Keratinocyte (primary cell): Measurements from ENCODE around the gene SYMPK. TPM values are rescaled to one million over a fixed set of nuclear protein-coding genes. Genes with fewer than 3 reads are reported as not detected.

ENCODE experiments used
- DNase-seq: peaks from one replicate; pipeline ENCODE4 v3.0.0-alpha.2; 2011; ENCODE audit warnings: low read depth, missing footprints, low spot score
- FAIRE-seq: peaks from 2 replicates; lab custom pipeline; 2011; peaks lifted over from hg19 to GRCh38; lab: Jason Lieb, UNC
- H2AFZ ChIP-seq: 2 replicates; pipeline ENCODE4 v1.6.0; 2012; ENCODE audit warnings: low read length, control low read depth, inconsistent platforms; ENCODE audit not compliant: control insufficient read depth
- H3K27ac ChIP-seq: 2 replicates; pipeline ENCODE4 v1.5.1; 2011; ENCODE audit warnings: low read length; ENCODE audit not compliant: control insufficient read depth, insufficient read depth
- H3K27me3 ChIP-seq: 3 replicates; pipeline ENCODE4 v1.6.0; 2011; ENCODE audit warnings: low read length; ENCODE audit not compliant: control insufficient read depth, insufficient read depth; ENCODE audit errors: extremely low read depth
- H3K36me3 ChIP-seq, 2 experiments: 2 replicates in 1 of 2; 3 replicates in 1 of 2; pipeline ENCODE4 v1.5.1; 2011; ENCODE audit warnings: low read length in 2 of 2, mild to moderate bottlenecking in 1 of 2; ENCODE audit not compliant: control insufficient read depth in 2 of 2, insufficient read depth in 2 of 2; ENCODE audit errors: extremely low read depth in 1 of 2
- H3K4me1 ChIP-seq: 3 replicates; pipeline ENCODE4 v1.5.1; 2011; ENCODE audit warnings: low read length; ENCODE audit not compliant: control insufficient read depth, insufficient read depth; ENCODE audit errors: extremely low read depth
- H3K4me2 ChIP-seq: 3 replicates; pipeline ENCODE4 v1.6.0; 2011; ENCODE audit warnings: low read depth, low read length; ENCODE audit not compliant: control insufficient read depth, insufficient read depth; ENCODE audit errors: extremely low read depth
- H3K4me3 ChIP-seq, 3 experiments: fragments of 200-600 bp in 1 of 3; sonication (generic) in 1 of 3; 2 replicates in 2 of 3; 3 replicates in 1 of 3; pipeline ENCODE4 v1.5.1; 2011 to 2016; ENCODE audit warnings: low read length in 3 of 3, mild to moderate bottlenecking in 3 of 3, control low read depth in 2 of 3, inconsistent platforms in 1 of 3, low read depth in 1 of 3, mixed read lengths in 1 of 3, mixed run types in 1 of 3, moderate library complexity in 1 of 3; ENCODE audit not compliant: control insufficient read depth in 2 of 3, insufficient read depth in 2 of 3; ENCODE audit errors: extremely low read depth in 1 of 3
- H3K79me2 ChIP-seq: 2 replicates; pipeline ENCODE4 v1.6.0; 2012; ENCODE audit warnings: low read length; ENCODE audit not compliant: control insufficient read depth, insufficient read depth
- H3K9ac ChIP-seq: 3 replicates; pipeline ENCODE4 v1.6.0; 2011; ENCODE audit warnings: low read length; ENCODE audit not compliant: control insufficient read depth, insufficient read depth; ENCODE audit errors: extremely low read depth
- H3K9me1 ChIP-seq: 3 replicates; pipeline ENCODE4 v1.6.0; 2011; ENCODE audit warnings: low read length; ENCODE audit not compliant: control insufficient read depth, insufficient read depth; ENCODE audit errors: extremely low read depth
- H3K9me3 ChIP-seq: 2 replicates; pipeline ENCODE4 v1.5.1; 2012; ENCODE audit warnings: low read depth, low read length; ENCODE audit not compliant: control insufficient read depth
- H4K20me1 ChIP-seq: 3 replicates; pipeline ENCODE4 v1.6.0; 2011; ENCODE audit warnings: low read length; ENCODE audit not compliant: control insufficient read depth, insufficient read depth; ENCODE audit errors: extremely low read depth
- EZH2 ChIP-seq: IDR thresholded peaks from one replicate; pipeline ENCODE4 v1.6.1; 2012; ENCODE audit warnings: inconsistent platforms, mild to moderate bottlenecking, low read length, moderate library complexity
- dilution Hi-C: fragments of 300-500 bp; cut with MboI; formaldehyde crosslinking; loops from one replicate; pipeline ENCODE4 v1.7.0; 2020; ENCODE audit warnings: low sequenced_read_pairs; ENCODE audit not compliant: extremely low pct_ligation_motif_present
- polyA plus RNA-seq, 5 experiments: library from polyadenylated mRNA; depleted of rRNA in 3 of 5; stranded (reverse) in 3 of 5; stranded (forward) in 1 of 5; unstranded in 1 of 5; fragments of >200 nt; gene quantifications; 1 replicate in 1 of 5; 2 replicates in 3 of 5; 3 replicates in 1 of 5; pipeline versions ENCODE4 v1.2.1 to v1.2.3, GENCODE V29; 2011 to 2012; ENCODE audit warnings: missing spikeins in 2 of 5, low read depth in 1 of 5, low replicate concordance in 1 of 5
- TF ChIP-seq, protein P1 (sequence below), 3 experiments: IDR thresholded peaks in 1 of 3; conservative IDR thresholded peaks in 1 of 3; optimal IDR thresholded peaks in 1 of 3; 2 replicates in 2 of 3; 3 replicates in 1 of 3; pipeline versions ENCODE3 to v1.5.1; 2011; ENCODE audit warnings: low read length in 3 of 3, mild to moderate bottlenecking in 3 of 3, moderate library complexity in 2 of 3, control low read depth in 1 of 3, inconsistent platforms in 1 of 3; ENCODE audit not compliant: insufficient read depth in 2 of 3; ENCODE audit errors: extremely low read depth in 1 of 3

The SYMPK gene
- polyA plus RNA-seq, 1 donor (not counting 4 experiments of a cell fraction or from before 2014, with no cell fraction given), result 56.0 TPM

DNA sequence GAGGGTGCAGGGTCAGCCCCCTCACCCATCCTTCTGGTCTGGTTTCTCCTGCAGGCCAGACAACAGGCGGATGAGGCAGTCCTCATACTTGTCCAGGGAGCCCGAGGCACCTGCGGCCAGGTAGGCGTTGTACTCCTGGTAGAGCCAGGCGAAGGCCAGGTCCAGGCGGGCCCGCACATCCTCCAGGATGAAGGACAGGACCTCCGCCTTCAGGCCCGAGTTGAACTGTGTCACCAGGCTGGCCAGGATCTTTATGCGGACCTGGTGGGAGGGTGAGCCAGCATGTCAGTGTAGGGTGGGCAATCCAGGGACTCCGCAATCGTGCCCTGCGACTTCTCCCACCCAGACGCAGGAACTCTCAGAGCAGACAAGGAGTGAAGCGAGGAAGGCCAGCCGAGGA lies 34.0 kb downstream of the SYMPK start:
- no peak for FAIRE-seq
- DNase-seq, result no peak
- H3K4me3 ChIP-seq, result no peak overlapping the region
- no peak overlapping the region for H3K27ac ChIP-seq
- dilution Hi-C loops, result no loop called here
- no peaks in the 10 kb centered on the region for H3K79me2 ChIP-seq
- H3K27me3 ChIP-seq, result no peaks in the 10 kb centered on the region
- peaks cover 41 to 61% of the 10 kb centered on the region in 2 experiments for H3K36me3 ChIP-seq
- no peak for TF ChIP-seq EZH2
- TF ChIP-seq, protein P1, sequence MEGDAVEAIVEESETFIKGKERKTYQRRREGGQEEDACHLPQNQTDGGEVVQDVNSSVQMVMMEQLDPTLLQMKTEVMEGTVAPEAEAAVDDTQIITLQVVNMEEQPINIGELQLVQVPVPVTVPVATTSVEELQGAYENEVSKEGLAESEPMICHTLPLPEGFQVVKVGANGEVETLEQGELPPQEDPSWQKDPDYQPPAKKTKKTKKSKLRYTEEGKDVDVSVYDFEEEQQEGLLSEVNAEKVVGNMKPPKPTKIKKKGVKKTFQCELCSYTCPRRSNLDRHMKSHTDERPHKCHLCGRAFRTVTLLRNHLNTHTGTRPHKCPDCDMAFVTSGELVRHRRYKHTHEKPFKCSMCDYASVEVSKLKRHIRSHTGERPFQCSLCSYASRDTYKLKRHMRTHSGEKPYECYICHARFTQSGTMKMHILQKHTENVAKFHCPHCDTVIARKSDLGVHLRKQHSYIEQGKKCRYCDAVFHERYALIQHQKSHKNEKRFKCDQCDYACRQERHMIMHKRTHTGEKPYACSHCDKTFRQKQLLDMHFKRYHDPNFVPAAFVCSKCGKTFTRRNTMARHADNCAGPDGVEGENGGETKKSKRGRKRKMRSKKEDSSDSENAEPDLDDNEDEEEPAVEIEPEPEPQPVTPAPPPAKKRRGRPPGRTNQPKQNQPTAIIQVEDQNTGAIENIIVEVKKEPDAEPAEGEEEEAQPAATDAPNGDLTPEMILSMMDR (optimal IDR thresholded peaks at IDR 0.05 in 1 of 3, IDR thresholded peaks at IDR 0.05 in 1 of 3, conservative IDR thresholded peaks at IDR 0.05 in 1 of 3; ENCODE audit: extremely low read depth in 1 of 3, insufficient read depth in 2 of 3, low read length in 3 of 3), result no peak
- no peak overlapping the region for H3K4me2 ChIP-seq
- H3K9ac ChIP-seq, result no peak overlapping the region
- H2AFZ ChIP-seq, result no peak overlapping the region
- H4K20me1 ChIP-seq, result no peaks in the 10 kb centered on the region
- H3K4me1 ChIP-seq, result peaks cover 8% of the 10 kb centered on the region
- no peaks in the 10 kb centered on the region for H3K9me1 ChIP-seq
- no peaks in the 10 kb centered on the region for H3K9me3 ChIP-seq

DNA sequence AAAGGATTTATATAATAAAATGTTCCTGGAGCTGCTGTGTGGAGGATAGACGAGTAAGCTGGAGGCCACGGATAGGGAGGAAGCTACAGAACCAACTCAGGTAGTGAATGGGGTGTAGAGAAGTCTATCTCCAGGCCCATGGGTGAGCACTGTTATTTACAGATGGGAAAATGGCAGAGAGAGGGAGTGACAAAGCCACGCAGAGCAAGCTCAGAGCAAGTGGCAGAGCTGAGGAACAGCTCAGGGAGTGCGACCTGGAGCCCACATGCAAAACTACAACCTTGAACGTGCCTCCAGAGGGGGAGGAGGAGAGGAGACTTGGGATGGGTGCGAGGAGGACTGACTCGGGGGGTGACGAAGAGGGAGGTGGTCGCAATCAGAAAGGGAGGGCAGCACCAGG lies 34.4 kb downstream of the SYMPK start:
- Histone ChIP-seq H3K27me3 (no peaks in the 10 kb centered on the region), H3K79me2 (no peaks in the 10 kb centered on the region), H3K27ac (no peak overlapping the region), H3K36me3 (peaks cover 41 to 61% of the 10 kb centered on the region in 2 experiments), H3K9me3 (no peaks in the 10 kb centered on the region), H3K4me2 (no peak overlapping the region), H3K9ac (no peak overlapping the region), H3K4me3 (no peak overlapping the region), H3K9me1 (no peaks in the 10 kb centered on the region), H2AFZ (no peak overlapping the region), H3K4me1 (peaks cover 9% of the 10 kb centered on the region), H4K20me1 (no peaks in the 10 kb centered on the region)
- FAIRE-seq, result no peak
- TF ChIP-seq, protein P1 (optimal IDR thresholded peaks at IDR 0.05 in 1 of 3, IDR thresholded peaks at IDR 0.05 in 1 of 3, conservative IDR thresholded peaks at IDR 0.05 in 1 of 3; ENCODE audit: extremely low read depth in 1 of 3, insufficient read depth in 2 of 3, low read length in 3 of 3), result no peak
- no peak for TF ChIP-seq EZH2
- DNase-seq, result no peak
- dilution Hi-C loops, result no loop called here
